IMR-90 (cell line): ENCODE data around the gene ELFN2.

Experiments
- CEBPB ChIP-seq: IDR thresholded peaks from 2 replicates; pipeline ENCODE4 v1.6.1; 2012; ENCODE audit warnings: low read depth, low read length, improper control_type of control experiment
- CTCF ChIP-seq: conservative IDR thresholded peaks from 2 replicates; pipeline ENCODE4 v1.5.1; 2012; ENCODE audit warnings: mild to moderate bottlenecking, low read depth, low read length, improper control_type of control experiment
- MXI1 ChIP-seq: IDR thresholded peaks from 2 replicates; pipeline ENCODE4 v1.6.1; 2012; ENCODE audit warnings: low read depth, mild to moderate bottlenecking, low read length, moderate library complexity, borderline replicate concordance
- POLR2A ChIP-seq: IDR thresholded peaks from 2 replicates; pipeline ENCODE4 v1.6.1; 2012; ENCODE audit warnings: mild to moderate bottlenecking, low read depth, low read length
- RAD21 ChIP-seq: IDR thresholded peaks from 2 replicates; pipeline ENCODE4 v1.6.1; 2012; ENCODE audit warnings: low read length, improper control_type of control experiment
- RCOR1 ChIP-seq: IDR thresholded peaks from 2 replicates; pipeline ENCODE4 v1.6.1; 2012; ENCODE audit warnings: mild to moderate bottlenecking, low read length, improper control_type of control experiment; ENCODE audit not compliant: insufficient replicate concordance
- USF2 ChIP-seq: fragments of 150-350 bp; IDR thresholded peaks from 2 replicates; pipeline ENCODE4 v1.6.1; 2017; ENCODE audit warnings: mild to moderate bottlenecking, antibody characterized with exemption, low read length, low read depth

DNA sequence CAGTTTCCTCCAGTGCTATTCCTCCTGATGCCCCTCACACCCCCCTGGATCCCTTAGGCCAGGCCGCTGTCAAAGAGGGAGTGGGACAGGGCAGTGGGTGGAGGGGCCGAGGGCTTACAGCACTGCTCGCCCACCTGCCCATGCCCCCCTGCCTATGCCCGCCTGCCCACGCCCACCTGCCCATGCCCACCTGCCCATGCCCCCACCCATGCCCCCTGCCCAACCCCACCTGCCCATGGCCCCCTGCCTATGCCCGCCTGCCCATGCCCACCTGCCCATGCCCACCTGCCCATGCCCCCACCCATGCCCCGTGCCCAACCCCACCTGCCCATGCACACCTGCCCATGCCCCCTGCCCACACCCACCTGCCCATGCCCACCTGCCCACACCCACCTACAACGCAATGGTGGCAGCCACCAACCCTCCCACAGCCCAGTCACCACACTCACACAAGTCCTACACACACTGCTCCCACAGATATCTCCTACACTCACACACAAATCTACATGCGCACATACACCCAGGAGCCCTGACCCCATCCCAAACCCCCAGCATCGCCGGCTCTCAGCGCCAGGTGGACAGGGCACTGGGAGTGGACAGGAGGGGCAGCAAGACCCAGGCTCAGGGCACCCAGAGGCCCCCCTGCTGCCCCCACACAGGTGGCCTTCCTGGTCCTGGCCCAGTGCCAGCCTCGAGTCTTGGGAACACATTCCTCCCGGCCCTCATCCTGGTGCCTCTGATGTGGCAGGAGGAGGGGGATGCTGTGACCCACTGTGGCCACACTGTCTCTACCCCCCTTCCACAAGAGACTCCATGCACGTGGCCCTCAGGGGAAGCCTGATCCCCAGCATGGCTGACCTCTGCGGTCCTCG is 83.2 kb downstream of the ELFN2 start:
- TF ChIP-seq CTCF (no peak), CEBPB (no peak), POLR2A (no peak), MXI1 (no peak), RAD21 (no peak), USF2 (no peak), RCOR1 (no peak)
